ENCODE results near the gene SLAMF1. TPM values are rescaled to one million over a fixed set of nuclear protein-coding genes. Genes with fewer than 3 reads are reported as not detected.

SLAMF1 gene
- total RNA-seq, 1 donor = not detected

- no peak overlapping the region for H3K4me3 ChIP-seq (ENCODE audit: insufficient read depth, low read length)
- H3K27ac ChIP-seq (ENCODE audit: low read depth, low read length) = no peak overlapping the region
- H3K79me2 ChIP-seq (ENCODE audit: insufficient read depth, low read length) = no peaks in the 10 kb centered on the region
- H3K27me3 ChIP-seq (ENCODE audit: insufficient read depth, low read length) = no peaks in the 10 kb centered on the region
- no peaks in the 10 kb centered on the region for H4K20me1 ChIP-seq (ENCODE audit: insufficient read depth, low read length)
- no peak overlapping the region for H3K4me2 ChIP-seq (ENCODE audit: insufficient read depth, low read length)
- no peak for DNase-seq (ENCODE audit: insufficient read length, low spot score, missing footprints)
- H2AFZ ChIP-seq (ENCODE audit: low read length) = no peak overlapping the region
- no peaks in the 10 kb centered on the region for H3K9me3 ChIP-seq (ENCODE audit: low read depth, low read length)
- H3K36me3 ChIP-seq (ENCODE audit: insufficient read depth, low read length) = no peaks in the 10 kb centered on the region
- no peaks in the 10 kb centered on the region for H3K4me1 ChIP-seq (ENCODE audit: insufficient read depth, low read length)
- TF ChIP-seq, protein P1, sequence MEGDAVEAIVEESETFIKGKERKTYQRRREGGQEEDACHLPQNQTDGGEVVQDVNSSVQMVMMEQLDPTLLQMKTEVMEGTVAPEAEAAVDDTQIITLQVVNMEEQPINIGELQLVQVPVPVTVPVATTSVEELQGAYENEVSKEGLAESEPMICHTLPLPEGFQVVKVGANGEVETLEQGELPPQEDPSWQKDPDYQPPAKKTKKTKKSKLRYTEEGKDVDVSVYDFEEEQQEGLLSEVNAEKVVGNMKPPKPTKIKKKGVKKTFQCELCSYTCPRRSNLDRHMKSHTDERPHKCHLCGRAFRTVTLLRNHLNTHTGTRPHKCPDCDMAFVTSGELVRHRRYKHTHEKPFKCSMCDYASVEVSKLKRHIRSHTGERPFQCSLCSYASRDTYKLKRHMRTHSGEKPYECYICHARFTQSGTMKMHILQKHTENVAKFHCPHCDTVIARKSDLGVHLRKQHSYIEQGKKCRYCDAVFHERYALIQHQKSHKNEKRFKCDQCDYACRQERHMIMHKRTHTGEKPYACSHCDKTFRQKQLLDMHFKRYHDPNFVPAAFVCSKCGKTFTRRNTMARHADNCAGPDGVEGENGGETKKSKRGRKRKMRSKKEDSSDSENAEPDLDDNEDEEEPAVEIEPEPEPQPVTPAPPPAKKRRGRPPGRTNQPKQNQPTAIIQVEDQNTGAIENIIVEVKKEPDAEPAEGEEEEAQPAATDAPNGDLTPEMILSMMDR (IDR thresholded peaks at IDR 0.05; ENCODE audit: extremely low read depth, low read depth, low read length) = no peak
Measured at GRCh38 chr1:160597705-160598104, 49.1 kb downstream of the SLAMF1 start.

- no peaks in the 10 kb centered on the region for H3K27me3 ChIP-seq (ENCODE audit: insufficient read depth, low read length)
- H3K4me2 ChIP-seq (ENCODE audit: insufficient read depth, low read length) = no peak overlapping the region
- no peaks in the 10 kb centered on the region for H3K4me1 ChIP-seq (ENCODE audit: insufficient read depth, low read length)
- TF ChIP-seq, protein P1 (IDR thresholded peaks at IDR 0.05; ENCODE audit: extremely low read depth, low read depth, low read length) = no peak
- no peak overlapping the region for H2AFZ ChIP-seq (ENCODE audit: low read length)
- H4K20me1 ChIP-seq (ENCODE audit: insufficient read depth, low read length) = no peaks in the 10 kb centered on the region
- H3K79me2 ChIP-seq (ENCODE audit: insufficient read depth, low read length) = no peaks in the 10 kb centered on the region
- no peak overlapping the region for H3K4me3 ChIP-seq (ENCODE audit: insufficient read depth, low read length)
- H3K9me3 ChIP-seq (ENCODE audit: low read depth, low read length) = no peaks in the 10 kb centered on the region
- H3K27ac ChIP-seq (ENCODE audit: low read depth, low read length) = no peak overlapping the region
- H3K36me3 ChIP-seq (ENCODE audit: insufficient read depth, low read length) = no peaks in the 10 kb centered on the region
- DNase-seq (ENCODE audit: insufficient read length, low spot score, missing footprints) = no peak
Measured at GRCh38 chr1:160597051-160597450, 49.8 kb downstream of the SLAMF1 start.

- H3K27me3 ChIP-seq (ENCODE audit: insufficient read depth, low read length) = no peaks in the 10 kb centered on the region
- H3K36me3 ChIP-seq (ENCODE audit: insufficient read depth, low read length) = no peaks in the 10 kb centered on the region
- TF ChIP-seq, protein P1 (IDR thresholded peaks at IDR 0.05; ENCODE audit: extremely low read depth, low read depth, low read length) = no peak
- no peaks in the 10 kb centered on the region for H3K9me3 ChIP-seq (ENCODE audit: low read depth, low read length)
- H3K4me1 ChIP-seq (ENCODE audit: insufficient read depth, low read length) = no peaks in the 10 kb centered on the region
- no peaks in the 10 kb centered on the region for H4K20me1 ChIP-seq (ENCODE audit: insufficient read depth, low read length)
- no peak overlapping the region for H2AFZ ChIP-seq (ENCODE audit: low read length)
- no peak for DNase-seq (ENCODE audit: insufficient read length, low spot score, missing footprints)
- no peak overlapping the region for H3K4me3 ChIP-seq (ENCODE audit: insufficient read depth, low read length)
- H3K27ac ChIP-seq (ENCODE audit: low read depth, low read length) = no peak overlapping the region
- H3K4me2 ChIP-seq (ENCODE audit: insufficient read depth, low read length) = no peak overlapping the region
- no peaks in the 10 kb centered on the region for H3K79me2 ChIP-seq (ENCODE audit: insufficient read depth, low read length)
Measured at GRCh38 chr1:160590488-160590887, 56.4 kb downstream of the SLAMF1 start.

GRCh38 chr1:160588468-160588867 lies 58.4 kb downstream of the SLAMF1 start:
- Histone ChIP-seq H3K4me3 (ENCODE audit: insufficient read depth, low read length) (no peak overlapping the region), H3K4me2 (ENCODE audit: insufficient read depth, low read length) (no peak overlapping the region), H3K79me2 (ENCODE audit: insufficient read depth, low read length) (no peaks in the 10 kb centered on the region), H3K27me3 (ENCODE audit: insufficient read depth, low read length) (no peaks in the 10 kb centered on the region), H3K4me1 (ENCODE audit: insufficient read depth, low read length) (no peaks in the 10 kb centered on the region), H4K20me1 (ENCODE audit: insufficient read depth, low read length) (no peaks in the 10 kb centered on the region), H3K36me3 (ENCODE audit: insufficient read depth, low read length) (no peaks in the 10 kb centered on the region), H3K9me3 (ENCODE audit: low read depth, low read length) (no peaks in the 10 kb centered on the region), H2AFZ (ENCODE audit: low read length) (no peak overlapping the region), H3K27ac (ENCODE audit: low read depth, low read length) (no peak overlapping the region)
- TF ChIP-seq, protein P1 (IDR thresholded peaks at IDR 0.05; ENCODE audit: extremely low read depth, low read depth, low read length) = no peak
- no peak for DNase-seq (ENCODE audit: insufficient read length, low spot score, missing footprints)

All from osteoblast (primary cell).